NB4 (cell line): ENCODE data around the gene SALL3.

Experiments
- DNase-seq: peaks from one replicate; pipeline ENCODE4 v3.0.0; 2010; ENCODE audit warnings: low read depth
- H3K4me3 ChIP-seq: one replicate; pipeline ENCODE4 v1.5.1; 2011; ENCODE audit warnings: mild to moderate bottlenecking, low read depth, low read length, moderate library complexity
- MYC ChIP-seq: IDR thresholded peaks from 2 replicates; pipeline ENCODE4 v1.6.1; 2011; ENCODE audit warnings: low read depth, low read length
- POLR2A ChIP-seq: IDR thresholded peaks from 2 replicates; pipeline ENCODE4 v1.6.1; 2011; ENCODE audit warnings: mild to moderate bottlenecking; ENCODE audit not compliant: insufficient read length; ENCODE audit errors: extremely low read depth
- TF ChIP-seq, protein P1 (sequence below): IDR thresholded peaks from one replicate; pipeline ENCODE4 v1.5.1; 2012; ENCODE audit warnings: low read depth, low read length
- TF ChIP-seq, protein P2 (sequence below): IDR thresholded peaks from 2 replicates; pipeline ENCODE4 v1.6.1; 2011; ENCODE audit warnings: low read depth, low read length

SALL3 gene

DNA sequence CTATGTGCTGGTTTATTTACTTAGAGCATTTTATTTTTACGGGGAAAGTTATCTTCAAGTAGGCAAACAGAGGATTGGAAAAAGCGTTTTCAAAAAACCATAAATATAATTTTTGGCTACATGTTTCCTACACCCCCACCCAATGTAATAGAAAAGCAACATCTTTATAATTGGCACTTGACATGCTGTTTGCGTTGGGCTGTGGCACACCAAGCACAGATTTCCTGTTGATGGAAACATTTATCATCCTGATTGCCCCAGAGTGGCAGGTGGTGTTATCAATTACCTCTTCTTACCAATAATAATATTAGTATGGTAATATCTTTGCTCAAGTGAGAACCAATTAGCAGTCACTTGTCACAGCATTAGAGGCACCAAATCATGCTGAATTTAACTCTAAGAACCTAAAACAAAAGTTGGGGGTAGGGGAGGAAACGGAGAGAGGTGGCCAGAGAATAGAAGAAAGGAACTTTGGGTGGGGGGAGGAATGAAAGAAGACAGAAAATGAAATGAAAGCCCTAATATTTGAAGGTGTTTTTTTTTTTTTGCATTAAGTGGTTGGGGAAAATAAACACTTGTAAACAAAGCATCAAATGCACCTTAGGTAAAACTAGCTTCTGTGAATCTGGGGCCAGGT lies 3.8 kb upstream of the SALL3 start:
- TF ChIP-seq POLR2A (no peak), MYC (no peak)
- TF ChIP-seq, protein P1, sequence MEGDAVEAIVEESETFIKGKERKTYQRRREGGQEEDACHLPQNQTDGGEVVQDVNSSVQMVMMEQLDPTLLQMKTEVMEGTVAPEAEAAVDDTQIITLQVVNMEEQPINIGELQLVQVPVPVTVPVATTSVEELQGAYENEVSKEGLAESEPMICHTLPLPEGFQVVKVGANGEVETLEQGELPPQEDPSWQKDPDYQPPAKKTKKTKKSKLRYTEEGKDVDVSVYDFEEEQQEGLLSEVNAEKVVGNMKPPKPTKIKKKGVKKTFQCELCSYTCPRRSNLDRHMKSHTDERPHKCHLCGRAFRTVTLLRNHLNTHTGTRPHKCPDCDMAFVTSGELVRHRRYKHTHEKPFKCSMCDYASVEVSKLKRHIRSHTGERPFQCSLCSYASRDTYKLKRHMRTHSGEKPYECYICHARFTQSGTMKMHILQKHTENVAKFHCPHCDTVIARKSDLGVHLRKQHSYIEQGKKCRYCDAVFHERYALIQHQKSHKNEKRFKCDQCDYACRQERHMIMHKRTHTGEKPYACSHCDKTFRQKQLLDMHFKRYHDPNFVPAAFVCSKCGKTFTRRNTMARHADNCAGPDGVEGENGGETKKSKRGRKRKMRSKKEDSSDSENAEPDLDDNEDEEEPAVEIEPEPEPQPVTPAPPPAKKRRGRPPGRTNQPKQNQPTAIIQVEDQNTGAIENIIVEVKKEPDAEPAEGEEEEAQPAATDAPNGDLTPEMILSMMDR: no peak
- TF ChIP-seq, protein P2, sequence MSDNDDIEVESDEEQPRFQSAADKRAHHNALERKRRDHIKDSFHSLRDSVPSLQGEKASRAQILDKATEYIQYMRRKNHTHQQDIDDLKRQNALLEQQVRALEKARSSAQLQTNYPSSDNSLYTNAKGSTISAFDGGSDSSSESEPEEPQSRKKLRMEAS: no peak
- H3K4me3 ChIP-seq: no peak overlapping the region
- no peak for DNase-seq

DNA sequence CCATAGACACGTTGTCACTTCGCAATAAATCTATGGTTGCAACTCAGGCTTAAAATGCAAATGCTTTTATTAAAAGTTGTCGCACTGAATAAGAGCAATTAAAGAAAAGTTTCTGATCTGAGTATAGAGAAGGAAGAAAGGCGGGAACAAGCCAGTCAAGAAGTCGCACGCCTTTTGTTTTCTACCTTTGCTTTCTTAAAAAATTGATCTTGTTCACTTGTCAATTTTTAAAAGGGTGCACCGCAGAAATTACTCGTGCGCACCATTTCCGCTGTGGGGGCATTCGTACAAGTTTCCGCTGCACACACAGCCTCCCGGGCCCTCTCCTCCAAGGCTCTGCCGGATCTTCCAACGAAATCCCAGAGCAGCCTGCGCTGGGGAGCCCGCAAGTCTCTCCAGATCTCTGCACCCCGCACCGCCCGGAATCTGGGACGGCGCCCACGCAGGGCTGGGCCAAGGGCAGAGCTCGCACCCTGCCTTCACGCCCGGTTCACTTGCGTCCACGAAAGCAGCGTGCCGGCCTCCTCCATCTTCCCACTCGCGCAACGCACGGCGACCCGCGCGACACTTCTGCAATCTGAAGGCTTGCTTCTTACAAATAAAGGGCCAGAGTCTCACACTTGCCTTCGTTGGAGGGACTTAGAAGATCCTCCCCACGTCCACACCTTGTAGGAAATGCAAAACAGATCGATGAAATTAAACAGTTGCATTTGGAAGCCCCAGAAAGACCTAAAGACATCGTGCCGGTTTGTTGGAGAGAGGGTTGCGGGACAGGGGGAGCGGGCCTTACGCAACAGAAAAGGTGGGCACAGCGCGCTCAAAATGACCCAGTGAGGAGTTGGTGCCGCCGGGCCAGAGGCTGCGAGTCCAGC lies 2.6 kb upstream of the SALL3 start:
- DNase-seq: no peak
- no peak overlapping the region for H3K4me3 ChIP-seq
- TF ChIP-seq, protein P2: no peak
- TF ChIP-seq, protein P1: no peak
- TF ChIP-seq MYC (no peak), POLR2A (no peak)

DNA sequence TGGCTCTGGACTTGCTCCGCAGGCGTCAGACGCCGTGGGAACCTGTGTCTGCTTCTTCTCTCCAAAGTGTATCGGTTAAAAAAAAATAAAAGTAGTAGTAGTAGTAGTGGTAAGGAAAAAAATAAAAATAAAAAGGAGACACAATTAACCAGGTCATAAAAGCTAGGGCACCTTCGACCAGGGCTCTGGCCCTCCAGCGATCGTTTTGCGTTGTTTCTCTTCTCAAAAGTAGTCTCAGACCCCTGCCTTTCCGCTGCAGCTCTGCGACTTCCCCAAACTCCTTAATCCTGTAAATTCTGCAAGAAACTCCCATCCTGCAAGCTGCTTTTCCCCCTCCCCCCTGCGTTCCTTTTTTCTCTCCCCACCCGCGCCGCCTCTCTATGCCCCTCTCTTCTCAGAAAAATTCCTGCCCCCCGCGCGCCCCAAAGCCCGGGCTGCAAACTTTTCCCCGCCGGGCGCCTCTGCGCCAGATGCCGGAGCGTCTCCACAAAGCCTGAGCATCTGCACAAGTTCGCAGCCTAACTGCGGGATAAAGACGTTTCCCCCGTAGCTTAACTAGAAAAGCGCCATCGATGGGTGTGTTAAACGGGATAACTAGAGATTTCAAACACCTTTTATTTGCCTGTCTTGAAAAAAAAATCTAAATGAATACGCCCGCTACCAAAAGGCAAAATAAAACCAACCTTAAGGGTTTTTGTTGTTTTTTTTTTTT lies 1.8 kb upstream of the SALL3 start:
- no peak for DNase-seq
- no peak overlapping the region for H3K4me3 ChIP-seq
- TF ChIP-seq, protein P1: no peak
- TF ChIP-seq, protein P2: no peak
- TF ChIP-seq MYC (no peak), POLR2A (no peak)

DNA sequence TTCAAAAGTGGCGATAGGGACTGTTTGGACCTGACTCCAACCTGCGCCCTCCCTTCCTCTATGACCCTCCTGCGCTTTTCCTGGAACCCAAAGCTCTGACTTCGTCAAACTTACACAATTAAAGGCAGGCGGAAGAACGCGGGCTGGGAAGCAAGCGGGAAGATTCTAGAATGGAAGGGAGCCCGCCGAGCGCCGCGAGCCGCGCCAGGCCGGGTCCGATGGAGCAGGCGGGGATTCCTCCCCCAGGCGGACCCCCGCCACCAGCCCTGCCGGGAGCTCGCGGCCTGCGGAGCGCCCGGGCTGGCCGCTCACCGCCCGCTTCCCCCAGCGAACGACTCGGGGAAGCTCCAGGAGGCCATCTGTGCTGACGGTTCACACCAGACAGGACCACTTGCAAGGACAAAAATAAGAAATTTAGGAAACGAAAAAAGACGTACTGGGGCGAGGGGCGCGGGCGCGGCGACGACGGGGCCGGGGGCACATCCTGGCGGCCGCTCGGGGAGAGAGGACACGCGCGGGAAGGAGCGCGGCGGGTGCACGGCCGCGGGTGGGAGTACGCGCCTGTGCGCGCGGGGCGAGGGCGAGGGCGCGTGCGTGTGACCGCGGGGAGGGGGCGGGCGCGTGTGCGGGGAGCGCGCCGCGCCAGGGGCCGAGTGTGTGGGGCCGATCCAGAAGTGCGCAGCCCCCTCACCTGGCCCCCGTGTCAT lies 1.1 kb upstream of the SALL3 start:
- no peak overlapping the region for H3K4me3 ChIP-seq
- DNase-seq: no peak
- TF ChIP-seq MYC: no peak
- TF ChIP-seq, protein P2: no peak
- TF ChIP-seq, protein P1: no peak
- no peak for TF ChIP-seq POLR2A

DNA sequence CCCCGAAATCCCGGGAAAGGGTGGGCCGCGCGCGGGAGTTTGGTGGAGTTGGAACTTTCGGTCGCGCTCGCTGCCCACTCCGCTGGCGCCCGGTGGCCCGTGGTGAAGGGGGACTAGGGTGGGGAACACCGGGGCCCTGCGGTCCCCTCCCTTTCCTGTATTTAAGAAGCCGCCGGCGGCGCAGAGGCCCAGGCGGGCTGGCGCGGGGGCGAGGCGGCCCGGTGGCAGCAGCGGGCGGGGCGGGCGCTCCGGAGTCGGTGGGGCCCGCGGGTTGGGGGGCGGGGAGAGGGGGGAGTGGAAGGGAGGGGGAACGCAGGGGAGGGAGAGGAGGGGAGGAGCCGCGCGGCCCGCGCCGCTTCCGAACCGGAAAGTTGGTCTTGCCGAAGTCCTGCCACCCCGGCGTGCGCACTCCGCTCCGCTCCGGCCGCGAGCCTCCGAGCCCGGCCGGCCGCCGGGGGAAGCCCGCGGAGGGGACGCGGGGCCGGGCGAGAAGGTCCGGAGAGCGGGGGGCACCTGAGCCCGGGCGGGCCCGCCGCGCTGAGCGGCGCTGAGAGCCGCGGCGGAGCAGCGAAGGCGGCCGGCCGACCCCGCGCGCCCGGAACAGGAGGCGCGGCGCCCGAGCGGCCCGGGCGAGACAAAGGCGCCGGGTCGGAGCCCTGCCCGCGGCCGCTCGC lies 425 bp upstream of the SALL3 start:
- DNase-seq: no peak
- TF ChIP-seq POLR2A (no peak), MYC (no peak)
- TF ChIP-seq, protein P2: no peak
- TF ChIP-seq, protein P1: no peak
- no peak overlapping the region for H3K4me3 ChIP-seq
